Activated CD8-positive, alpha-beta memory T cell treated with anti-CD3 and anti-CD28 coated beads, Interleukin-2, amount 50 U/mL, for 24 hours (primary cell): Measurements from ENCODE around the gene BRAT1.

Experiments used
- DNase-seq: peaks from one replicate; pipeline ENCODE4 v3.0.0-alpha.2; 2020; ENCODE audit errors: extremely low read depth

Gene BRAT1

DNA sequence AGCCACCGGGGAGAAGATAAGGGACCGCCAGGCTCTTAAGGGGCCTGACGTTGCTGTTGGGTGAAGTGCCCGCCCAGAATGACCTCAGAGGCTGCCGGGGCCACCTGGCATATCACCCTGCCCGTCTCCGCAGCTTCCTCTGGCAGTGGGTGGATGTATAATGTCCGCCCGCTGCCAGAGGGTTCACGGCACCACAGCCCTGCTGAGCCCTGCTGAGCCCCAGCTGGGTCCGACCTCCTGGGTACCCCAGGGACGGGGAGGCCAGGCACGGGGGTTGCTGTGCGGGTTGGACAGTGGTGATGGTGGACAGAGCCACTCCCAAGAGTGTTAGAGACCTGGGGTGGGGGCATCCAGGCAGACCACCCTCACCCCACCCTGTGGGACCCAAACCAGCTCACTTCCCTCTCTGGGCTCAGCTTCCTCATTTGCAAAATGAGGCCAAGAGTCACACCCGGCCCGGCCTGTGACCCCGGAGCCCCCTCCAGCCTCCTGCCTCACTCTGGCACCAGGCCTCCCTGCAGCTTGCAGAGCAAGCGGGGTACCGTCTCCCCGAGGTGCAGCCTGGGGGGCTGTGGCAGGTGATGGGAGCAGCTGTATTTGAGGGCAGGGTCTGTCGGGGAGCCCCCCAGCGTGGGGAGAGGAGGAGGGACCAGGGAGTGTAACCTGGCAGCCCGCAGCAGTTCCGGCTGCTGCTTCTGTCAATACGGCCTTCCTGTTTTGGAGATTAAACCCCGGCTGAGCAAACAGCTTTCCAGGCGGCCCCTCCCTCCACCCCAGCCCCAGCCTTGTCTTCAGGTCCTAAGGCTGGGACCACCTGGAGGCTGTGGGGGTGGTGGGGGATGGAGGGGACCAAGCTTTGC, 44.2 kb downstream of the BRAT1 start:
- no peak for DNase-seq

DNA sequence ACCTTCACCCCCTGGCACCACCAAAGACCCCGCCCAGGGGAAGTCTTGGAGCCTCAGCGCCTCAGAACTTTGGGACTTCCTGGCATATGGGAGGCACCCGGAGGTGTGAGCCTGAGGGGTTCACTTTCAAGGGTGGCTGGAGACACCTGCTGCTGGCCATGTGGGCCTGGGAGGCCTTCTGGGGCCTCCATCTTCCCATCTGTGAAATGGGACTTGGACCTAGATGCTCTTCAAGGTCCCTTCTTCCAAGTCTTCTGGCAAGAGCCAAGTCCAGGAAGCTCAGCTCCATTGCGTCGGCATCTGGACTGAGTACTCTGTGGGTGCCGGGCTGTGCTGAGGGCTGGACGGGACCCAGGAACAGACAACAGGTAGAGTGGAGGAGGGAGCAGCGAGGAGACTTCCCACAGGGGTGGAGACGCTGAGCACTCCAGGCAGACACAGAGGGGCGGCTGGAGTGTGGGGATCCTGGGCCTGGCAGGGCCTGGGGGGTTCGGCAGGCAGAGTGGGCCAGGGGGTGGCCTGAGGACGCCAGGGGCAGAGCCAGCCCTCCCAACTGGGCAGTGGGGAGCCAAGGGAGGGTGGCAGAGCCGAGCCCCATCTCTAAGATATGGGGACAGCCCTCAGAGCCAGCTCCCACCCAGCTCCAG, 45.1 kb downstream of the BRAT1 start:
- no peak for DNase-seq

DNA sequence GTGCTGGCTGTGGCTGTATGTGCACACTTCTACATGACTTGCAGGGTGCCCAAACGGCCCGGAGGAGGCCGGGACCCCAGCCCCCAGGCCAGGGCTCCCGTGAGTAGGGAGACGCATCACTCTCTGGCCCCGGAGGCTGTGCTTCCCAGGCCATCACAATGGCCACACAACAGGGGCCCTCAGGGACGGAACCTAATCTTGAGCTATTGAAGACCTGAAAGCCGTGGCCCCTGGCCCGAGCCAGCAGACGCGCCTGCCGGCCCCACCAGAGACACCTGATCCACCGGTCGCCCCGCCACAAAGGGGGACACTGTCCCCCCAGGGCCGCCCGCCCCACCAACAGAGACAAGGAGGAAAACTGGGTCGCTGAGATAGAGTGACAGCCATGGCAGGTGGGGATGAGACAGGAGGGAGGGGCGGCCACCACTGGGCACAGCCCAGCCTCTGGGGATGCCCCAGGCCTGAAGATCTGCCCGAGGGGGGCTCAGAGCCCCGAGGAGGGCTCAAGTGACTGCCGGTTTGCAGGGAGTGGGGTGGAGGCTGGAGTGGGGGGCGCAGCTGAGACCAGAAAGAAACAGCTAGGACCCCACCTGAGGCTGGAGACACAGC, 45.9 kb downstream of the BRAT1 start:
- DNase-seq, result no peak

DNA sequence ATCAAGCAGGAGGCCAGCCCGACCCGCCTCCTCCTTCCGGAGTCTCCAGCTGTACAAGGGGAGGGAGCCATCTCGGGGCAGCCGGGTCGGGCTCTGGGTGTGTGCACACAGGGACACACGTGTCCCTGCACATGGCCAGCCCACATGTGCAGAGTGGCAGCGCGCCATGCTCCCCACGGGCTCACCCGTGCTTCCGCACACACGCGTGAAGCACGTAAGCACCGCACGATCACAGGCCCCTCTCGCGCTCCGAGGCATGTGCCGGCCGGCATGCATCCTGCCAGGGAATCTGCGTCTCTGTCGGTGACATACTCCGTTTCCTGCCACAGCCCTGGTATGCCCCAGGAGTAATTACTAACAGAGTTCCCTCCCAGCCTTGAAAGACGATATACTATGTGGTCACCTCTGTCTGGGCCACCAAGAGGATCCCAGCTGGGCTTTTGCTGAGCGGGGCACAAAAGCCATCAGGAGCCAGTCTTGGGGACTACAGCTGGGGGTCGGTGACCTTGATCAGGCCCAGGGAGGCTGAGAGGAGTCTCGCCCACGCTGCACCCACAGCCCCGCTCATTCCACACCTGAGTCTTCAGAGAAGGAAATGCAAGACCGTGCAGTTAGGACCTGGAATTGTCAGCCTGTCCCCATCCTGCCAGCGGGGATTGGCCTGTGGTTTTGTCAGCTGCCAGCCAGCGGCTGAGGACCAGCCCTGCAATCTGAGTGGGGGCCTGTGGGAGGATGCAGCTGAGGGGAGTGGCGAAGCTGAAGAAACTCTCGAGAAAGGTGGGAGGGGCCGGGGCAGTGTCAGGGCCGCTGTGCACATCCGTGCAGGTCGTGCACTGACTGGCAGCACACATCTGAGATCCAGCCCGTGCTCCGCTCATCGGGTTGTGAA, 46.8 kb downstream of the BRAT1 start:
- DNase-seq, result no peak

DNA sequence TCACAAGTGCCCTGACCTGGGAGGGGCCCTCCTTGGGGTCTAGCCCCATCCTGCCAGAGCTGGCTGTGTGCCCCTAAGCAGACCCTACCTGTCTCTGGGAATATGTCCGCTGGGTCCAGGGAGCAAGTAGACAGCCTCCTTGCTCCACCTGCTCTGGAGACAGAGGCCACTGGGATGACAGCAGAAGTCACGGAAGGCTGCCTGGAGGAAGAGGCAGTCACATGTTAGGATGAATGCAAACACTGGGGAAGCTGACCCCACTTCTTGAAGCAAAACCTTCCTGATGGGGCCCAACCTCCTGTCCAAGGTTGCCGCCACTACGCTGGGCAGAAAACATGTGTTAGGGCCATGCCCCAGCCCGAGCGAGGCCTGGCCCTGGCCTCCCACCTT, 47.4 kb downstream of the BRAT1 start:
- DNase-seq, result no peak

DNA sequence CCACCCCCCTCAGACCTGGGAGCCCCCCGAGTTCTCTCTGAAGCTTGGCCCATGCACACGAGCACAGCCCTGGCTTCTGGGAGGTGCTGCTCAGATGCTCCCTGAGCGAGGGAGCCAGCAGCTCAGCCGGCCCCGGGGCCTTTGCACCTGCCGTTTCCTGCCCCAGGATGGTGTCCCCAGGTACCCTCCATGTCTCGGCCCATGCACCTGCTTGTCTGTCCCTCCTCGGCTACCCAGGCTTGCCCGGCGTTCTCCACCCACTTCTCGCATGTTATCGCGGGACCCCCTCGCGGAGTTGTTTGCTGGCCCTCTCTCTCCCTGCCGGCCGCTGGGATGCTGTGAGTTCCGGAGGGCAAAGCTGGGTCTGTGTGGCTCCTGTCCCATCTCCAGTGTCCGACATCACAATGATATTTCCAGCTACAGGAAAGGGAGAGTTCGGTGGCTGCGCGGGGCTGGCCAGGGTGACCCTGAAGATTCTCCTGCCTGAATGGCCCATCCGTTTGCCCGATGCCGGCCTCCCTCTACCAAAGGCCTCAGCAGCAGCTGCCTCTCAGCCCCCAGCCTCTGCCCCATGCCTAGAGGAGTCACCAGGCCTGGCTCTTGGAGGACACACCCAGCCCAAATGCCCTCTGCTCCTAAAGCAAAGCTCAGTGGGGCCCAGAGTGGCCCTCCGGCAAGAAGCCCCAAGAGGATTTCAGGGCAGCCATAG, 48.0 kb downstream of the BRAT1 start:
- no peak for DNase-seq

DNA sequence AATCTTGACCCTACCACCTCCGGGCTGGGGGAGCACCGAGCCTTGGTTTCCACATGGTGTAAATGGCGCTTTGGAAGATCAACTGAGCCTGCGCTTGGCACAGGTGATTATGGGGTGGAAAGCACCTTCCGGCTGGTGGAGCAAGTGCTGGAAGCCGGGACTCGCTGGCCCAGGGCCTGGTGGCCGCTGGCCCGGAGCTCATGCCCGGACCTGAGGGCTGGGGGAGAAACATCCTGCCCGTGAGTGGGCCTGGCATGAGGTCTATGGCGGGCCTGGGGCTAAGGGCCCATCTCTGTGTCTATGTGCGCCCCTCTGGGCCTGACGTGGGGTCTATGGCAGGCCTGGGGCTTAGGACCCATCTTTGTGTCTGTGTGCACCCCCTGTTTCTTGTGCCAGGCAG, 49.9 kb downstream of the BRAT1 start:
- DNase-seq, result no peak

DNA sequence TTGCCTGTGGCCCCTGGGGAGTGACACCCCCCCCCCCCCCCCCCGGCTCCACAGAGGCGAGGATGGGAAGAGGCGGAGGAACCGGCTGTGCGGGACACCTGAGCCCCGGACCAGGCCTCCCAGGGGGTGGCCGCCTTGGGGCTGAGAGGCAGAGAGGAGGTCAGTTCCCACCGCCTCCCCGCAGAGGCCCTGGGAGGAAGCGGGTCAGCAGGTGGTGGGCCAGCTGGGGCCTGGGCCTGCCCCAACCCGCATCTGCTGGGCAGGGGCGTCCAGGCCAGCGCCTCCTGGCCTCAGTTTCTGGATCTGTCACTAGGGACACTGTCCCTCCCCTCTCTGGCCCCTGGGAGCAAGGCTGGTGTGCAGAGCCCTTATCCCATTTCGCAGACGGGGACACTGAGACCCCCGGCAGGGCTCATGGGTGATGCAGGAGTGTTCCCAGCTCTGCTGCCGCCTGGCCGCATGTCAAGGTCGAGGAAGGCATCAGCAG, 50.4 kb downstream of the BRAT1 start:
- no peak for DNase-seq

DNA sequence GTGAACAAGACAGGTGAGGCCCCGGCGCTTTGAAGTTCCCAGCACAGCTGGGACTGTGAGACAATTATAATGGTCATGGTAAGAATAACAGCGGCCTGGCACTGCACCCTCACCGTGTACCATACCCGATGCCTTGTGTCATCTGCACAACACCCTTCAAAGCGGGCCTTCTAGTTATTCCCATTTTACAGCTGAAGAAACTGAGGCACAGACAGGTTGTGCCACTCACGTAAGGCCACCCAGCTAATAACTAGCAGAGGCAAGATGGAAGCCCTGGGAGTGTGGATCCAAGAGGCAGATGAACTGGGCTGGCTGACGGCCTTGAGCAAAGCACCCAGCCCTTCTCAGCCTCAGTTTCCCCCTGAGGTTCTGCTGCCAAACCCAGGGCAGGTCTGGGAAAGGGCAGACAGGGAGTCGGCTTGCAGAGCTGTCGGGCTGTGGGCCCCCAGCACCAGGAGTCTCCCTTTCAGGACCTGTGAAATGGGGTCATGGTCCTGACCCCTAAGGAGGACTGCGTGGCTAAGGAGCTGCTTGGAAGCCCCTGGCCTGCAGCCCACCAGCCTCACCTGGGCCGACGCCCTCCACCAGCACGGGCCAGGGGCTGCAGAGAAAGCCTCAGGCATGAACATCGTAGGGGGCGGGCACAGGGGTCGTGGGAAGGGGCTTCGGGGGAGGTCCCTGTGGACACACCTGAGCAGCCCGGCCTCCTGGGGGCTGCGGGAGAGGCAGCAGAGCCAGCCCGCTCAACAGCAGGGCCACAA, 51.0 kb downstream of the BRAT1 start:
- no peak for DNase-seq

DNA sequence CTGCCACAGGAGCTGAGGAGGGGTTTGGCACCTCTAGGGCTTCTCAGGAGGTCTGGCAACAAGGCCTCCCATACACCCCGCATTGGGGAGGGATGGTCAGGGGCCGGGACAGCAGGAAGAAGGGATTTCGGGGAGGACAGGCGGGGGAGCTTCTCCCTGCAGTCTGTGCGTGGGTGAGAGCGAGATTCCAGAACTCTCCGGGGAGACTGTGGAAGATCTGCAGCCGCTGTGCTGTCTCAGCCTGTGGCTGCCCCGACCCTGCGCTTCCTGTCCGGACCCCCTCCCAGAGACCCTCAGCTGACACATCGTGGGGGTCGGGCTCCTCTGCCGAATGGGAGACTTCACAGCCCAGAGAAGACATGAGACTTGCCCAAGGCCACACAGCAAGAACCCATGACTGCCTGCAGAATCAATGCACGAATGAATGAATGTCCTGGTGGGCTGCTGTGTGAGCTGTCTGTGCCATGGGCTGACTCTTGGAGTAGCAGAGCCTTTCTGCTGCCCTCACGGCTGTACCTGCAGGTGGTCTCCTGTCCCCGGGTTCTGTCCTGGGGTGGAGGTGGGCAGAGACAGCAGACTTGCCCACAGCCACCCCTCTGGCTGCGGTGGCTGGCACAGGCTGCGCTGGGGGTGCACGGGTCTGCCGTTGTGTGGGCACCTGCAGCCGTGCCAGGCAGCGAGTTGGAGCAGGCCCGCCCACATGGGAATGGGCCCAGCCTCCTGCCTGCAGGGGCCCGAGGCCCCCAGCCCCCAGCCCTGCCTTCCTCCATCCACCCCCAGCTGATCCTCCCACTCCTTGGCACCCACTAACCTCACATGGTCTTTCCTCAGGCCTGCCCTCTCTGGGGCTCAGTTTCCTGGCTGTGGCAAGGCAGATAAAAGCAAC, 52.0 kb downstream of the BRAT1 start:
- no peak for DNase-seq

DNA sequence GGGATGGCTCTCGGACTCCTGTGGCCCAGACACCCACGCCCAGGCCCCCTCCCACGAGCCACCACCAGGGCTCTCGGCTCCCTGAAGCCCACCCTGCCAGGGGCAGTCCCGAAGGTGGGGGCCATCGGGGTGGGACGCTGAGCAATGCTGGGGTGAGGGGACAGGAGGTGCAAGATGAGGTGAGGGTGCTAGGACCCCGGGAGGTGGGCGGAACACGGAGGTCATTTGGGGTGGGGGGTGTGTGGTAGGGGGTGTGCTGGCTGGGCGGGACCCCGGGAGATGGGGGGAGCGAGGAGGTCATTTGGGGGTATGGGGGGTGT, 52.7 kb downstream of the BRAT1 start:
- DNase-seq, result no peak

DNA sequence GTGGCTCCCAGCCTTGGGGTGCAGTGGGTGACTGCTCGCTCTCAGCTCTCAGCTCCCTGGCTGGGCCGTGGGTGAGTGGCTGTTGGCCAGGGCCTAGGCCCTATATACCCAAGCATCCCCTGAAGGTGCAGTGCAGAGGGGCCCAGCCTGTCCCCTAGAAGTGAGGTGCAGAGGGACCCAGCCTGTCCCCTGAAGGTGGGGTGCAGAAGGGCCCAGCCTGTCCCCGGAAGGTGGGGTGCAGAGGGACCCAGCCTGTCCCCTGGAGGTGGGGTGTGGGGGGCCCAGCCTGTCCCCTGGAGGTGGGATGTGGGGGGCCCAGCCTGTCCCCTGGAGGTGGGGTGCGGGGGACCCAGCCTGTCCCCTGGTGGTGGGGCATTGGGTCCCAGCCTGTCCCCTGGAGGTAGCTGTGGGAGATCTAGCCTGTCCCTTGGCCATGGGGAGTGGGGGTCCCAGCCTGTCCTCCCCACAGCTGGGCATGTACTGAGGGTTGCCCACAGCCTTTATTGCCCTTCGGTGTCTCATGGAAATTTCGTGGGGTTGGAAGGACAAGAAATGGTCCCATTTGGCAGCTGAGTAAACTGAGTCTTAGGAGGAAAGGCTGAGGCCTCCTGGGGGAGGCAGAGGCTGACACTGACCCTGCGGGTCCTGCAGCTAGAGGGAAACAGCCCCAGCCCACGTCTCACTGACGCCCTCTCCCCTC, 53.2 kb downstream of the BRAT1 start:
- DNase-seq, result no peak

DNA sequence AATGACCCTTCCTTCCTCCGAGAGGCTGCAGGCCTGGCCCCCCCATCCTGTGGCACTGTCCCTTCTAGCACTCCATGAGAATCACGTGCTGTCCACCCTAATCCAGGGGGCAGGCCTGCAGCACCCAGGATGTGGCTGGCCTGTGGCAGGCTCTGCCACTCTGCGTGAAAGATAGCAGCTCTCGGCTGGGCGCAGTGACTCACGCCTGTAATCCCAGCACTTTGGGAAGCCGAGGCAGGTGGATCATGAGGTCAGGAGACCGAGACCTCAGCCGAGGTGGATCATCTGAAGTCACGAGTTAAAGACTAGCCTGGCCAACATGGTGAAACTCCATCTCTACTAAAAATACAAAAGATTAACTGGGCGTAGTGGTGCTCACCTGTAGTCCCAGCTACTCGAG, 54.6 kb downstream of the BRAT1 start:
- no peak for DNase-seq

DNA sequence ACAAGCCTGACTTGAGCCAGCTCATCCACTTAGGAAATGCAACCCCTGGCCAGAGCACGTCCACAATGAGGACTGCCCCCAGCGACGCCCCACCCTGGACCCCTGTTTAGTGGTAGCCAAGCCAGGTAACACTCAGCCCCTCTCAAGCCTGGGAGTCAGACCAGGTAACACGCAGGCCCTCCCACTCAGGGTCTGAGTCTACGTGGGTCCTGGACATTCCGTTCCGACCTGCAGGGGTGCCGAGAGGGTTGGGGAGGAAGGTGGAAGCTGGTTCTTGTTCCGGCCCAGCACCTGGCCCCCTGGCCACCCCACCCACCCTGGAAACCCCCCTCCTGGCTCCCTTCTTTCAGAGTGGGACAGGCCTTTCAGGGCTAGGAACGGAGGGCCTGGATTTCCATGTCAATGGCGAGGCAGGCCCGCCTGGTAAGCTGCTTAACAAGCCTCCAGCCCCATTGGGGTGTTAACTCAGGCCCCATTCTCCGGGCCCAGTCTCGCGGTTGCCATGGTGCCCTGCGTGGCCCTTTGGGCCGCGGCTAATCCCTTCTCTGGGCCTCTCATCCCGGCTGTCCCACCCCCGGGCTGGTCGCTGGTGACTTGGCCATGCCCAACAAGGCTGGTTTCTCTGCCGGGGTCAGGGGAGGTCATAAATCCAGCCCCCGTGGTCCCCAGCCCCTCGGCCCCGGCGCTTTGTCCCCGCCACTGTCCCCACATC, 55.4 kb downstream of the BRAT1 start:
- DNase-seq, result no peak

DNA sequence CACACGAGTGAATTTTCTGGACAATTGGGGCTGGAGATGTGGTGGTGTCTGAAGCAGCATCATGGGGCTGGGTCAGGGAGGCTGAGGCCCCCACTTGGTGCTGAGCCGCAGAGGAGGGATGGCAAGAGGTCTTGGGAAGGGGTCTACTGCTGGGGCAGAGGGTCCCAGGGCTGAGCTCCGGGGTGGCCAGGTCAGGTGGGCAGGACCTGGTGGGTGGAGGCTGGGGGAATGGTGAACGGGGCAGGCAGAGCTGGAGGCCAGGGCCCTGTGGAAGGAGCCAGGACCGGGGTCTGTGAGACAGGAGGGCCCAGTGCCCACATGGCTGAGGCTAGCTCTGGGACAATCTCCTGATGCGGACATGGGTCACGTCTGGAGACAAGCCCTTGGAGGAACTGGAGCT, 56.1 kb downstream of the BRAT1 start:
- no peak for DNase-seq

DNA sequence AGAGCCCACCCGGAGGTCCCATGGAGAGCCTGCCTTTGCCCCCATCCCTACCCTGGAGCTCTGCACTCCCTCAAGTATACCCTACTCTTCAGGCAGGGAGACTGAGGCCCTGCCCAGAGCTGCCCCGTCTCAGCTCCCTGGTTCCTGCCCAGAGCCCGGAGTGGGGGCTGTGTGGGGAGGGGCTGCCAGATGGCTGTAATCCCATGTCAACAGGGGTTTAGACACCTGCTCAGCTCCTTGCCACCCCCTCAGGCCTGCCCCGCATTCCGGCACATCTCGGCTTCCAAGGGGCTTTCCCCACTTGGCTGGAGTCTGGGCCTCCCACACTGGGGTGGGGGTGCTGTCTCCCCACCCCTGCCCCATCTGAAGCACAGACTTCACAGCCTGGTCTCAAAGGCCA, 56.6 kb downstream of the BRAT1 start:
- DNase-seq, result no peak

DNA sequence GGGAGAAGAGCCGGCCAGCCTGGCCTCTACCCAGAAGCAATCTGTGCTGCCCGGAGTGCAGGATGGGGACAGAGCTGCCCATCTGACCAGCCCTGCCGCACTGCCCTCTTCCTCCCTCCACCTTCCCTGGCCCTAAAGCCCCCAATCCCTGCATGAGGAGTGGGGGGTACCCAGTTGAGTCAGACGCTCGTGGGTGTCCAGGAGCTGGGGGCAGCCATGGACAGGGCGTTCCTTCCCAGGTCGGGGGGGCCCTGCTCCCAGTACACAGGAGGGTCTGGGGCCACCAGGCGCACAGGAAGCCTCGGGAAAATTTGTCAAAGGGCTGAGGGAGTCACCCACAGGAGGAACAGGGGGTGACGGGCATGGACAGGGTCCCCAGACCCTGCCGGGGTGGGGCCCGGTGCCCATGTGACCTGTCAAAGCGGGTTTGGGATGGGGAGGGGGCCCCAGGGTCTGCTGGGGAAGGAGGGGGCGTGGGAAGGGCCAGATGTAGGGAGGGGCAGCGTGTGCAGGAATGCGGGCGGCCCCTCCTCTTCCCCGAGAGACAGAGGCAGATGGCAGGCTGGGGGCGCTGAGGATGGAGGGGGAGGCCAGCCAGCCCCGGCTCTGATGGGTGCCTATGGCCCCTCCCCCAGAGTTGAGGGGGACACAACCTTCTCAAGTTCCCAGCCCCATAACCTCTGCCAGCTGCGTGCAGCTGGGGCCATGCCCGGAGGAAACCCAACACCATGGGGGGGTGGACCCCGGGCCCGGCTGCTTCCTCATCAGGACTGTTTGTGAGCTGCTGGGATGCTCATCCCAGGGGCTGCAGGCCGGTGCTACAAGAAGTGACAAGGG, 57.6 kb downstream of the BRAT1 start:
- no peak for DNase-seq
